Mesendoderm (in vitro differentiated cells): ENCODE data around the gene CCDC32.

Source experiments
- DNase-seq: peaks from one replicate; pipeline ENCODE4 v3.0.0; 2013
- H2AK5ac ChIP-seq: 2 replicates; pipeline ENCODE4 v1.6.1; 2013; ENCODE audit warnings: low read length, inconsistent platforms
- H2BK120ac ChIP-seq: 2 replicates; pipeline ENCODE4 v1.6.1; 2013; ENCODE audit warnings: low read depth, mild to moderate bottlenecking, low read length, moderate library complexity, mixed read lengths
- H2BK15ac ChIP-seq: replicated peaks from 2 replicates; pipeline ENCODE4 v1.6.1; 2013; ENCODE audit warnings: low read depth, mild to moderate bottlenecking, moderate library complexity
- H2BK5ac ChIP-seq: 2 replicates; pipeline ENCODE4 v1.6.1; 2013; ENCODE audit warnings: low read length, inconsistent platforms
- H3K18ac ChIP-seq: 2 replicates; pipeline ENCODE4 v1.6.1; 2013; ENCODE audit warnings: mild to moderate bottlenecking, low read length, mixed read lengths
- H3K23ac ChIP-seq: one replicate; pipeline ENCODE4 v1.6.1; 2013; ENCODE audit warnings: low read length
- H3K27ac ChIP-seq: 2 replicates; pipeline ENCODE4 v1.5.1; 2013; ENCODE audit warnings: low read depth, mild to moderate bottlenecking, inconsistent platforms, low read length, moderate library complexity
- H3K27me3 ChIP-seq: 2 replicates; pipeline ENCODE4 v1.6.1; 2013; ENCODE audit warnings: low read length, control low read depth, mild to moderate bottlenecking, inconsistent platforms; ENCODE audit not compliant: insufficient read depth, poor library complexity
- H3K36me3 ChIP-seq: 2 replicates; pipeline ENCODE4 v1.6.1; 2013; ENCODE audit warnings: low read length, inconsistent platforms; ENCODE audit not compliant: control insufficient read depth, insufficient read depth
- H3K4ac ChIP-seq: one replicate; pipeline ENCODE4 v1.6.1; 2013; ENCODE audit warnings: low read depth, mild to moderate bottlenecking, low read length, moderate library complexity
- H3K4me1 ChIP-seq: 2 replicates; pipeline ENCODE4 v1.6.1; 2013; ENCODE audit warnings: low read depth, low read length, inconsistent platforms; ENCODE audit not compliant: control insufficient read depth
- H3K4me2 ChIP-seq: 2 replicates; pipeline ENCODE4 v1.6.1; 2013; ENCODE audit warnings: low read length
- H3K4me3 ChIP-seq: 2 replicates; pipeline ENCODE4 v1.5.1; 2013; ENCODE audit warnings: mild to moderate bottlenecking, low read length
- H3K56ac ChIP-seq: one replicate; pipeline ENCODE4 v1.6.1; 2013; ENCODE audit warnings: low read length
- H3K79me1 ChIP-seq: 2 replicates; pipeline ENCODE4 v1.6.1; 2013; ENCODE audit warnings: low read length, inconsistent platforms
- H3K79me2 ChIP-seq: 2 replicates; pipeline ENCODE4 v1.6.1; 2013; ENCODE audit warnings: mild to moderate bottlenecking, low read length; ENCODE audit not compliant: control insufficient read depth, insufficient read depth
- H3K9ac ChIP-seq: 2 replicates; pipeline ENCODE4 v1.6.1; 2013; ENCODE audit warnings: low read length, inconsistent platforms
- H4K5ac ChIP-seq: one replicate; pipeline ENCODE4 v1.6.1; 2013; ENCODE audit warnings: low read length
- H4K8ac ChIP-seq: one replicate; pipeline ENCODE4 v1.6.1; 2013; ENCODE audit warnings: low read depth, mild to moderate bottlenecking, control low read depth, low read length, moderate library complexity
- WGBS: extraction: QIAGEN DNeasy Blood & Tissue Kit; methylation state at CpG from one replicate; pipeline ENCODE4 v1.1.7; 2013; ENCODE audit warnings: low lambda C conversion rate, missing lambda C conversion rate; ENCODE audit not compliant: insufficient coverage; ENCODE audit errors: extremely low coverage; 5-methylcytosine and 5-hydroxymethylcytosine counted together

The CCDC32 gene

DNA sequence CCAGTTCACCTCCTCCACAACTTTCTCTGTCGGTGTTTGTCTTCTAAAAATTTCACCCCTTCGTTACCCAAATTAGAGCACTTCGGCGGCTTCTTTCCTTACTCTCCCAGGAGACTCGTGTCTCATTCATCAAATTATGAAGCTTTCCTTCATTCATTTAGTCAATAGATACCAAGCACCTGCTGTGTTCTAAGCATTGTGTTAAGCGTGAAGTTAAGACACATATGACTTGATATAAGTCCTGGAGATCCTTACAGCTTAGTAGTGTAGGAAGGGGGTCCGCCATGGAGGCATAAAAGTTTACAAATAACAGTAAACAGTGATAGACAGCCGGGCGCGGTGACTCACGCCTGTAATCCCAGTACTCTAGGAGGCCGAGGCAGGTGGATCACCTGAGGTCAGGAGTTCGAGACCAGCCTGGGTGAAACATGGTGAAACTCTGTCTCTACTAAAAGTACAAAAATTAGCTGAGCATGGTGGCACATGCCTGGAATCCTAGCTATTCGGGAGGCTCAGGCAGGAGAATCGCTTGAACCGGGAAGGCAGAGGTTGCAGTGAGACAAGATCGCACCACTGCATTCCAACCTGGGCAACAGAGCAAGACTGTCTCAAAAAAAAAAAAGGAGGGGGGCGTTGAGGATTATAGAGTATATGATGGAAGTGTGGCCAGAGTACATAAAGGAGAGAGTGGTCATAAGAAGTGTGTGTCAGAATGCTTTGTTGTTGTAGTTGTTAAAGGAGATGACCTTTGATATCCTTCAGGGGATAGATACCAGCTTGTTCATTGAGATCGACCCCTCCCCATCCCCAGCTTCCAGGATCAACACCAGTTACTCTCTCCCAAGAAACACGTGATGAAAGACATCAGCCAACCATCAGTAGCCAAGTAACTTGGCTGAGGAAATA lies 744 bp upstream of the CCDC32 start:
- Histone ChIP-seq H3K4ac (no peak overlapping the region), H3K79me1 (peaks cover 4% of the 10 kb centered on the region), H3K18ac (no peak overlapping the region), H3K56ac (no peak overlapping the region), H2AK5ac (no peak overlapping the region), H3K23ac (no peak overlapping the region), H2BK5ac (no peak overlapping the region), H4K8ac (no peak overlapping the region), H3K9ac (peak overlapping the region; percentile 37), H4K5ac (no peak overlapping the region), H3K27me3 (no peaks in the 10 kb centered on the region), H3K4me1 (peaks cover 6% of the 10 kb centered on the region), H3K4me2 (peak overlapping the region; percentile 19), H3K79me2 (peaks cover 13% of the 10 kb centered on the region), H2BK120ac (no peak overlapping the region), H3K36me3 (no peaks in the 10 kb centered on the region), H3K4me3 (no peak overlapping the region), H3K27ac (no peak overlapping the region), H2BK15ac (no peak overlapping the region)
- WGBS = no CpG with 5 or more reads among the region's 20 CpGs
- peak; percentile 16 for DNase-seq

DNA sequence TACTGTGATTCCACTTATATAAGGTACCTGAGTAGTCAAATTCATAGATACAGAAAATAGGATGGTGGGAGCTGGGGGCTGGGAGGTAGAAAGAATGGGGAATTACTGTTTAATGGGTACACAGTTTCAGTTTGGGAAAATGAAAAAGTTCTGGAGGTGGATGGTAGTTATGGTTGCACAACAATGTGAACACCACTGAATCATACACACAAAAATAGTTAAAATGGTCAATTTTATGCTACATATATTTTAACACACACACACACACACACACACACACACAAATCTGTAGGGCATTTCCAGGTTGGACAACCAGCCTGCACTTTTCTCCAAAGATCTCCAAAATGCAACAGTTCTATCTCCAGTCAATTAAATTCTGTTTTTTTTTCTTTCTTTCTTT lies 1.4 kb downstream of the CCDC32 start:
- Histone ChIP-seq H3K4ac (no peak overlapping the region), H3K4me3 (no peak overlapping the region), H2BK120ac (no peak overlapping the region), H2BK15ac (no peak overlapping the region), H3K9ac (no peak overlapping the region), H4K8ac (no peak overlapping the region), H4K5ac (no peak overlapping the region), H3K36me3 (no peaks in the 10 kb centered on the region), H2AK5ac (no peak overlapping the region), H3K4me2 (no peak overlapping the region), H3K79me2 (no peaks in the 10 kb centered on the region), H3K27me3 (no peaks in the 10 kb centered on the region), H2BK5ac (no peak overlapping the region), H3K56ac (no peak overlapping the region), H3K18ac (no peak overlapping the region), H3K79me1 (peaks cover 2% of the 10 kb centered on the region), H3K23ac (no peak overlapping the region), H3K4me1 (peaks cover 4% of the 10 kb centered on the region), H3K27ac (no peak overlapping the region)
- DNase-seq = no peak

DNA sequence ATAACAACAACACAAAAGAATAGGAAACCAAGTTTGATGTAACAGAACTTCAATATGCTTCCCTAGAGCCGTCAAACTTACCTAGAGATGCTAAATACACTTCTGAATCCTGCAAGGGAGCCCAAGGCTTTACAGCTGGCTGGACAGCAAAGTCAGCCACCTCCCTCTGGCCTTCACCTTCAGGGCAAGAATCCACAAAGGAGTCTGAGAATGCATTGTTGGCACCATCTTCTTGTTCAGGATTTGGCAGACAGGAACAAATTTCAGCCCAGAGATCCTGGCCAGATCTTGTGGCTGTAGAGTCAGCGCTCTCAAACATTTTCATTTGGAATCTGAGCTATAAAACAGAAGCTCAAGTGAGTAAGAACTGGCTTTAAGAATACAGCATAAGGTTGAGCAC lies 2.2 kb downstream of the CCDC32 start:
- H4K8ac ChIP-seq = no peak overlapping the region
- H3K4me2 ChIP-seq = no peak overlapping the region
- WGBS = no CpG with 5 or more reads among the region's 2 CpGs
- H2BK120ac ChIP-seq = no peak overlapping the region
- H3K18ac ChIP-seq = no peak overlapping the region
- no peak overlapping the region for H3K56ac ChIP-seq
- no peak overlapping the region for H2BK5ac ChIP-seq
- DNase-seq = no peak
- no peak overlapping the region for H3K9ac ChIP-seq
- no peaks in the 10 kb centered on the region for H3K36me3 ChIP-seq
- no peak overlapping the region for H3K27ac ChIP-seq
- H3K4ac ChIP-seq = no peak overlapping the region
- no peak overlapping the region for H2BK15ac ChIP-seq
- no peaks in the 10 kb centered on the region for H3K27me3 ChIP-seq
- peaks cover 2% of the 10 kb centered on the region for H3K79me1 ChIP-seq
- no peak overlapping the region for H4K5ac ChIP-seq
- H3K4me3 ChIP-seq = no peak overlapping the region
- H2AK5ac ChIP-seq = no peak overlapping the region
- H3K4me1 ChIP-seq = peaks cover 4% of the 10 kb centered on the region
- no peak overlapping the region for H3K23ac ChIP-seq
- H3K79me2 ChIP-seq = no peaks in the 10 kb centered on the region

DNA sequence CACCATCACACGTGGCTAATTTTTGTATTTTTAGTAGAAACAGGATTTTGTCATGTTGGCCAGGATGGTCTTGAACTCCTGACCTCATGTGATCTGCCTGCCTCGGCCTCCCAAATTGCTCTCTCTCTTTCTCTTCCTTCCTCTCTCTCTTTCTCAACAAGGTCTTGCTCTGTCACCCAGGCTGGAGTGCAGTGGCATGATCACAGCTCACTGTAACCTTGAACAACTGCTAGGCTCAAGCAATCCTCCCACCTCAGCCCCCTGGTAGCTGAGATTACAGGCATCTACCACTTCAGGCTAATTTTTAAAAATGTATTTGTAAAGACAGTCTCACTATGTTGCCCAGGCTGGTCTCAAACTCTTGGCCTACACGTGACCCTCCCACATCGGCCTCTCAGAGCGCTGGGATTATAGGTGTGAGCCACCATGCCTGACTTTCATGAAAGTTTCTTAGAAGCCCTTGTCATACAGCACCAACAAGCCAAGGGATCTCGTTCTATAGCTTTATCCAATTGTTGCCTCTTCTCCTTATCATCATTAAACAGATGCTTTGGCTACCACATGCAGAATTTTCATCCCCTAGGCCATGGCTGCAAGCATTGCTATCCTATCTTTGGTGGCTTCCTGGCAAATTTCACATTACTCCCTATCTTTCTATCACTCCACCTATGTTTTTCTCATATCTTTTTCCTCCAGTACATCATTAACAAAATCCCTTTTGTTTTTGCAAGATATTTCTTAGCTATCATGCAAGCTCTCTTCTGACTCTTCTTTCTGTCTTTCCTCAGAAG lies 5.7 kb downstream of the CCDC32 start:
- Histone ChIP-seq H2AK5ac (no peak overlapping the region), H3K4ac (no peak overlapping the region), H3K27me3 (no peaks in the 10 kb centered on the region), H4K8ac (no peak overlapping the region), H3K36me3 (peaks cover 2% of the 10 kb centered on the region), H4K5ac (no peak overlapping the region), H3K4me3 (no peak overlapping the region), H3K9ac (no peak overlapping the region), H3K23ac (no peak overlapping the region), H3K56ac (no peak overlapping the region), H3K18ac (no peak overlapping the region), H3K27ac (no peak overlapping the region), H2BK15ac (no peak overlapping the region), H3K79me1 (peaks cover 2% of the 10 kb centered on the region), H3K4me1 (peaks cover 2% of the 10 kb centered on the region), H2BK120ac (no peak overlapping the region), H2BK5ac (no peak overlapping the region), H3K79me2 (no peaks in the 10 kb centered on the region), H3K4me2 (no peak overlapping the region)
- no CpG with 5 or more reads among the region's 6 CpGs for WGBS
- DNase-seq = no peak

DNA sequence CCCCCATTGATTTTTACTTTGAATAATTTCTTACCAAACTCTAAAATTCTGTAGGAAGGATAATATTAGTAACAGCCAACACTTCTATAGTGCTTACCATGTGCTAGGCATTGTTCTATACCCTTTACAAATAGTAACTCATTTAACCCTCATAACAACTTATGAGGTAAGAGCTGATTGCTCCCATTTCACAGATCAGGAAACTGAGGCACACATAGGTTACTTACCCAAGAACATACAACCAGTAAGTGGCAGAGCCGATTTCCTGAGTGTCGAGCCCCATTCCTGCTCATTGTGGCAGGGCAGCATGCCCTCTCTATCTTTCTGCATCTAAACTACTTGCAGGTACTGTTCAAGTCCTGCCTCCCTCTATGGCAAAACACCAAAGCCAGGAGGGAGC lies 9.0 kb downstream of the CCDC32 start:
- no peak for DNase-seq
- Histone ChIP-seq H3K4me2 (no peak overlapping the region), H3K4me1 (no peaks in the 10 kb centered on the region), H3K27me3 (no peaks in the 10 kb centered on the region), H2BK120ac (no peak overlapping the region), H3K4me3 (no peak overlapping the region), H2BK15ac (no peak overlapping the region), H3K79me1 (peaks cover 2% of the 10 kb centered on the region), H2AK5ac (no peak overlapping the region), H2BK5ac (no peak overlapping the region), H3K79me2 (no peaks in the 10 kb centered on the region), H3K4ac (no peak overlapping the region), H3K9ac (no peak overlapping the region), H3K56ac (no peak overlapping the region), H3K23ac (no peak overlapping the region), H3K36me3 (peaks cover 2% of the 10 kb centered on the region), H3K27ac (no peak overlapping the region), H3K18ac (no peak overlapping the region), H4K8ac (no peak overlapping the region), H4K5ac (no peak overlapping the region)
- WGBS = no CpG with 5 or more reads among the region's 2 CpGs
